HG02588 (cell line): ENCODE data around the gene ABCA7.

ENCODE experiments used
- ATAC-seq: cut with Tn5 transposase; IDR thresholded peaks from one replicate; pipeline ENCODE4 v1.9.1; 2021; ENCODE audit warnings: mild to moderate bottlenecking, moderate library complexity; ENCODE audit not compliant: unreplicated experiment

ABCA7 gene

DNA sequence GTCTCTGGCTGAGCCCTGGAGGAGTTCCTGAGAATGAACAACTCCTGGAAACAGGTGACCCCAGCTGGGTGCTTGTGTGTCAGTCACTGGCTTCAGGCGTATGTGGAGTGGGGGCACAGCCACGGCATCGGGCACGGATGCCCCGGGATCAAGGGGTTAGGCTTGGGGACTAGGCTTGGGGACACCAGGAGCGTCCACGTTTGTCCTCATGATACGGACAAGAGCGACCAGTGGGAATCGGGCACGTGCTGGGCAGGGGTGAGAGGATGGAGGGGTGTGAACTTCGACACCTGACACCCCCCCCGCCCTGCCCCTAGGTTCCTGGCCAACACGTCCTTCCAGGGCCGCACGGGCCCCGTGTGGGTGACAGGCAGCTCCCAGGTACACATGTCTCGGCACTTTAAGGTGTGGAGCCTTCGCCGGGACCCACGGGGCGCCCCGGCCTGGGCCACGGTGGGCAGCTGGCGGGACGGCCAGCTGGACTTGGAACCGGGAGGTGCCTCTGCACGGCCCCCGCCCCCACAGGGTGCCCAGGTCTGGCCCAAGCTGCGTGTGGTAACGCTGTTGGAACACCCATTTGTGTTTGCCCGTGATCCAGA, 35.6 kb upstream of the ABCA7 start:
- ATAC-seq = no peak

DNA sequence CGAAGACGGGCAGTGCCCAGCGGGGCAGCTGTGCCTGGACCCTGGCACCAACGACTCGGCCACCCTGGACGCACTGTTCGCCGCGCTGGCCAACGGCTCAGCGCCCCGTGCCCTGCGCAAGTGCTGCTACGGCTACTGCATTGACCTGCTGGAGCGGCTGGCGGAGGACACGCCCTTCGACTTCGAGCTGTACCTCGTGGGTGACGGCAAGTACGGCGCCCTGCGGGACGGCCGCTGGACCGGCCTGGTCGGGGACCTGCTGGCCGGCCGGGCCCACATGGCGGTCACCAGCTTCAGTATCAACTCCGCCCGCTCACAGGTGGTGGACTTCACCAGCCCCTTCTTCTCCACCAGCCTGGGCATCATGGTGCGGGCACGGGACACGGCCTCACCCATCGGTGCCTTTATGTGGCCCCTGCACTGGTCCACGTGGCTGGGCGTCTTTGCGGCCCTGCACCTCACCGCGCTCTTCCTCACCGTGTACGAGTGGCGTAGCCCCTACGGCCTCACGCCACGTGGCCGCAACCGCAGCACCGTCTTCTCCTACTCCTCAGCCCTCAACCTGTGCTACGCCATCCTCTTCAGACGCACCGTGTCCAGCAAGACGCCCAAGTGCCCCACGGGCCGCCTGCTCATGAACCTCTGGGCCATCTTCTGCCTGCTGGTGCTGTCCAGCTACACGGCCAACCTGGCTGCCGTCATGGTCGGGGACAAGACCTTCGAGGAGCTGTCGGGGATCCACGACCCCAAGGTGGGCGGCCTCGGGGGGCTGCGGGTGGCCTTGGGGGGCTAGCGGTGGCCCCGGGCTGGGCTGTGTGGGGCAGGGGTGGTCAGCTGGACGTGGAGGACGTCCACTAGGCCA, 34.9 kb upstream of the ABCA7 start:
- ATAC-seq = no peak

DNA sequence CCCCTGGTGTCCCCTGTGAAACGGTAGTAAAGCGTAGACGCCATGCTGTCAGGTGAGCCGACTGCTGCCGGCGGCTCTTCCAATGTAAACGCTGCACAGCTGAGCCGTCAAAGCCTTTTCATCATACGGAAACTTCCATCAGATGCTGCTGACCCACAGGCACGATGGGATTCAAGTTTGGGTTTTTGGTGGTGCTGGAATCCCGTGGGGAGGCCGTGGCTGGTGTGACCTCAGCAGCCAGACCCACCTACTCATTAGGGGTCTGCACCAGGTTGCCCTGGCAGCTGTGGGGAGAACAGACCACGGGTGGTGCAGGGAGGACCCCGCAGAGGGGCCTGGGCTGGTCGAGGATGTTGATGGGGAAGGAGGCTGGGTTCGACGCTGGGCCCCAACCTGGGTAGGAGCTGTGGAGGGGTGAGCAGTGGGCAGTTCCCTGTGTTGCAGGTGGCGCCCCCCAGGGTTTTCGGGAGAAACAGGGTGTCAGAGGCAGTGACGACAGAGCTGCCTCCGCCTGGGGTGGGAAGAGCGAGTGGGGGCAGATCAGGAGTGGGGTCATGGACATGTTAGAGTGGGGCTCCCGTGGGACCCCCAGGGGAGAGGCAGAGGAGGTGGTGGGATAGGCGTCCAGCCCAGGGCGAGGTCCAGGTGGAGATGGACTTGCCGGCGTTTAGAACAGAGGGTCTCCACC, 33.1 kb upstream of the ABCA7 start:
- no peak for ATAC-seq

- ATAC-seq = no peak
Measured at GRCh38 chr19:1007399-1008251, 32.3 kb upstream of the ABCA7 start.

- ATAC-seq = no peak
Measured at GRCh38 chr19:1008268-1009040, 31.5 kb upstream of the ABCA7 start.

GRCh38 chr19:1009041-1009980, 30.6 kb upstream of the ABCA7 start:
- ATAC-seq = no peak

DNA sequence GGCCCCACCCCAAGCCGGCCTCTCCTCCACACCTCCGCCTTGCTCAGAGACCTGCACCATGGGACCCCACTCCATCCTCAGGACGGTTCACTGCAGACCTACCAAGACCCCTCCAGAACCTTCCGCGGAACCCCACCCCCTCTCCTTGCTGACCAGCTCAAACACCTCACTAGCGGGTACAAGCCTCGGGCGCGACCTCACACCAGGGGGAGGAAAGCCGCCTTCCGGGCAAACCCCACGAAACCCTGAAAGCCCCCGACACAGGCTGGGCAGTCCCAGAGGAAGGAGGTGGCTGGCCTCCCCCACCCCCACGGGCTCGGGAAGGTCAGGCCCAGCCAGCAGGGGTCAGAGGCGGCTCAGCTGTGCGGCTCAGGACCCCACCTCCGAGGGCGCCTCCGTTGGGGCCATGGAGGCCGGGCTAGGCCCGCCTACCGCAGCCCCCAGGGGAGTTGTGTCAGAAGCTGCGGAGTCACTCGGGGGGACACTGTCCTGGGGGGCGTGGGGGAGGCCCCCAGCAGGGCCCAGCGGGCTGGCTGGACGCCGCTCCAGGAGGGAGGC, 29.8 kb upstream of the ABCA7 start:
- ATAC-seq = no peak

- ATAC-seq = no peak
Measured at GRCh38 chr19:1010586-1011510, 29.1 kb upstream of the ABCA7 start.

- ATAC-seq = no peak
Measured at GRCh38 chr19:1011831-1012333, 28.0 kb upstream of the ABCA7 start.

- no peak for ATAC-seq
Measured at GRCh38 chr19:1012334-1012733, 27.6 kb upstream of the ABCA7 start.

- no peak for ATAC-seq
Measured at GRCh38 chr19:1013218-1013617, 26.7 kb upstream of the ABCA7 start.

GRCh38 chr19:1014161-1015060, 25.5 kb upstream of the ABCA7 start:
- no peak for ATAC-seq

DNA sequence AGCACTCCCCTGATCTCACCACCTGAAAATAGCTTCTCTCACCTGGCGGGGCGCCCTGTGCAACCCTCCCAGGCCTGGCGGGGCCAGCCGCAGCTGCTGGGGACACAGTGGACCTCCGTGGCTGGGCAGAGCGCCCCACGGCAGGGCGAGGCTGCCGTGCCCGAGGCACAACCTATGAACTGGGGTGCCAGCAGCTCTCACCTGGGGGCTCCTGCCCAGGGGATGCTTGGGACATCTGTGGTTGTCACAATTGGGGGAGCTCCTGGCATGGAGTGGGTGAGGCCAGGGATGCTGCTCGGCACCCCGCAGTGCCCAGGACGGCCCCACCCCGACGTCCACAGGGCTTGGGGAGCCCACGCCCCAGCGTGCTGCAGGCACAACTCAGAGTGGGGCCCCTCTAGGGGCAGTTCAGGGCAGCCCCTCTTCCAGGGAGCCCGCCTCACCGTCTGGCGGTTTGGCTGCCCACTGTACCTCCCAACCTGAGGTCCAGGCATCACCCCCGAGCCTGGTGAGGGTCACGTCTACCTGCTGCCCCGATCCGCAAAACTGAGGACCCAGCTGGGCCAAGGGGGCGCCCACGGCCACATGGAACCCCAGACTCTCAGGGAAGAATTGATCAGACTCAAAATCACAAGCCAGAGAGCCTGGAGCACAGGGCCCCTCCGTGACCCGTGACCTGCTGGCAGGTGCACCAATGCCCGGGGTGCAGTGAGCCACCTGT, 24.7 kb upstream of the ABCA7 start:
- no peak for ATAC-seq

DNA sequence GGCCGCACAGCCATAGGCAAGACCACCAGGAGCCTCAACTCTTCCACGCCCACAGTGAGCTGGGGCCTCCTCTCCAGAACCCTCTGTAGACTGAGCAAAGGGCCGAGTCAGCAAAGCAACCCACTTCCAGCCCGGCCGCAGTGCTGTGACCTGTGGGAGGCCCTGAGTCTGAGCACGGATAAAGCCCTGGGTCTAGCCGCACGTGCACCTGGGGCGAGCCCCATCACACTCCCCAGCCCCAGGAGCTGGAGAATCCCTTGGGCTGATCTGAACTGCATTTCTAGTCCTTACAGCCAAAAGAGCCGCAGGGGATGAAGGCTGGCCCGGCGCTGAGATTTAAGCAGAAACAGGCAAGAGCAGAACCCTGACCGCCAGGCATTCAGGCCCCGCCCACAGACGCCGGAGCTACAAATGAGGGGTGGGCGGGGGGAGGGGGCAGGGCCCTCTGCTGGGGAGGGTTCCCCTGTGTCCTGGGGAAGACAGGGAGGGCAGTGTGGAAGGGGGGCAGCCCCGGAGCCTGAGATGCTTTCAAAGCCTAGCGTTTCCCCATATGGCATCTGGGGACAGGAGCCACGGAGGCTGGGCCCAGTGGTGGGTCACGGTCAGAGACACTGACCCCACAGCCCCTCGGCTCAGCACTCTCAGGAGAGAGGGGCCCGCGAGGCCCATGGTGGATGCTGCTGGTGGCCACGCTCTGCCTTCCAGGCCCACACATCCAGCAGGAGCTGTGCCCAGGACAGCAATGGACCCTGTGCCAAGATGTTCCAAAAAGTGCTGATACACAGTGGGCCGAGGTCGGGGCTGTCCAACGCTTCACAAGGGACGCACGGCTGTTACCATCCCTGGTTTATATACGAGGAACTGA, 23.9 kb upstream of the ABCA7 start:
- no peak for ATAC-seq

DNA sequence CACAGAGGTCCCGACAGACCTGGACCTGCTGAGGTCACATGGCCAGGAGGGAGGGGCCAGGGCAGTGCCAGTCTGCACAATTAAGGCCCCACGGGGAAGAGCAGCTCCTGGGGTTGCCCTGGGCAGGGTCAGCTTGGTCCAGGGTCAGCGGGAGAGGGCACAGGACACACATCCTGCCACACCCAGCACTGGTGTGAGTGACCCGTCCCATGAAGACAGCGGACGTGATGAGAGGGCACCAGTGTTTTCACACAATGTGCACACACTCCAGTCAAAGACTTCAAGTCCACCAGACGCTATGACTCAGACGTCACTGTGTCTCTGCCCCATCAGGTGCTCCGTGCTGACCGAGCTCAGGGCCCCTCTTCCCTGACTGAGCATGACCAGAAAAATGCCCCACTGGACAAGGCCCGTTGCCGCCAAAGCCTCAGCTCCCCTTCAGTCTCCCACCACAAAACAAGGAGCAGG, 23.2 kb upstream of the ABCA7 start:
- ATAC-seq = no peak
